Mesendoderm (in vitro differentiated cells): Measurements from ENCODE around the gene AGL.
"Not testable (repeated sequence)": the region's sequence is repeated elsewhere in the genome, so short reads cannot be mapped to it uniquely, and the experiment has no call there.

ENCODE experiments used
- DNase-seq: peaks from one replicate; pipeline ENCODE4 v3.0.0; 2013
- H2AK5ac ChIP-seq: 2 replicates; pipeline ENCODE4 v1.6.1; 2013; ENCODE audit warnings: low read length, inconsistent platforms
- H2BK120ac ChIP-seq: 2 replicates; pipeline ENCODE4 v1.6.1; 2013; ENCODE audit warnings: low read depth, mild to moderate bottlenecking, low read length, moderate library complexity, mixed read lengths
- H2BK15ac ChIP-seq: replicated peaks from 2 replicates; pipeline ENCODE4 v1.6.1; 2013; ENCODE audit warnings: low read depth, mild to moderate bottlenecking, moderate library complexity
- H2BK5ac ChIP-seq: 2 replicates; pipeline ENCODE4 v1.6.1; 2013; ENCODE audit warnings: low read length, inconsistent platforms
- H3K18ac ChIP-seq: 2 replicates; pipeline ENCODE4 v1.6.1; 2013; ENCODE audit warnings: mild to moderate bottlenecking, low read length, mixed read lengths
- H3K23ac ChIP-seq: one replicate; pipeline ENCODE4 v1.6.1; 2013; ENCODE audit warnings: low read length
- H3K27ac ChIP-seq: 2 replicates; pipeline ENCODE4 v1.5.1; 2013; ENCODE audit warnings: low read depth, mild to moderate bottlenecking, inconsistent platforms, low read length, moderate library complexity
- H3K27me3 ChIP-seq: 2 replicates; pipeline ENCODE4 v1.6.1; 2013; ENCODE audit warnings: low read length, control low read depth, mild to moderate bottlenecking, inconsistent platforms; ENCODE audit not compliant: insufficient read depth, poor library complexity
- H3K36me3 ChIP-seq: 2 replicates; pipeline ENCODE4 v1.6.1; 2013; ENCODE audit warnings: low read length, inconsistent platforms; ENCODE audit not compliant: control insufficient read depth, insufficient read depth
- H3K4ac ChIP-seq: one replicate; pipeline ENCODE4 v1.6.1; 2013; ENCODE audit warnings: low read depth, mild to moderate bottlenecking, low read length, moderate library complexity
- H3K4me1 ChIP-seq: 2 replicates; pipeline ENCODE4 v1.6.1; 2013; ENCODE audit warnings: low read depth, low read length, inconsistent platforms; ENCODE audit not compliant: control insufficient read depth
- H3K4me2 ChIP-seq: 2 replicates; pipeline ENCODE4 v1.6.1; 2013; ENCODE audit warnings: low read length
- H3K4me3 ChIP-seq: 2 replicates; pipeline ENCODE4 v1.5.1; 2013; ENCODE audit warnings: mild to moderate bottlenecking, low read length
- H3K56ac ChIP-seq: one replicate; pipeline ENCODE4 v1.6.1; 2013; ENCODE audit warnings: low read length
- H3K79me1 ChIP-seq: 2 replicates; pipeline ENCODE4 v1.6.1; 2013; ENCODE audit warnings: low read length, inconsistent platforms
- H3K79me2 ChIP-seq: 2 replicates; pipeline ENCODE4 v1.6.1; 2013; ENCODE audit warnings: mild to moderate bottlenecking, low read length; ENCODE audit not compliant: control insufficient read depth, insufficient read depth
- H3K9ac ChIP-seq: 2 replicates; pipeline ENCODE4 v1.6.1; 2013; ENCODE audit warnings: low read length, inconsistent platforms
- H4K5ac ChIP-seq: one replicate; pipeline ENCODE4 v1.6.1; 2013; ENCODE audit warnings: low read length
- H4K8ac ChIP-seq: one replicate; pipeline ENCODE4 v1.6.1; 2013; ENCODE audit warnings: low read depth, mild to moderate bottlenecking, control low read depth, low read length, moderate library complexity
- WGBS: extraction: QIAGEN DNeasy Blood & Tissue Kit; methylation state at CpG from one replicate; pipeline ENCODE4 v1.1.7; 2013; ENCODE audit warnings: low lambda C conversion rate, missing lambda C conversion rate; ENCODE audit not compliant: insufficient coverage; ENCODE audit errors: extremely low coverage; 5-methylcytosine and 5-hydroxymethylcytosine counted together

AGL gene

GRCh38 chr1:99886841-99887240 is 36.7 kb downstream of the AGL start:
- H3K4me1 ChIP-seq: no peaks in the 10 kb centered on the region
- no peak overlapping the region for H2BK15ac ChIP-seq
- no peak overlapping the region for H3K4me3 ChIP-seq
- H3K4ac ChIP-seq: no peak overlapping the region
- H2BK5ac ChIP-seq: no peak overlapping the region
- H3K9ac ChIP-seq: no peak overlapping the region
- H3K56ac ChIP-seq: no peak overlapping the region
- no peaks in the 10 kb centered on the region for H3K79me2 ChIP-seq
- no peaks in the 10 kb centered on the region for H3K27me3 ChIP-seq
- no peak overlapping the region for H2AK5ac ChIP-seq
- H2BK120ac ChIP-seq: no peak overlapping the region
- H3K79me1 ChIP-seq: no peaks in the 10 kb centered on the region
- no peak overlapping the region for H3K18ac ChIP-seq
- no peak overlapping the region for H3K23ac ChIP-seq
- H3K36me3 ChIP-seq: no peaks in the 10 kb centered on the region
- no peak for DNase-seq
- H4K5ac ChIP-seq: no peak overlapping the region
- no peak overlapping the region for H4K8ac ChIP-seq
- H3K4me2 ChIP-seq: no peak overlapping the region
- H3K27ac ChIP-seq: no peak overlapping the region

GRCh38 chr1:99887890-99888289 is 37.7 kb downstream of the AGL start:
- Histone ChIP-seq H3K36me3 (no peaks in the 10 kb centered on the region), H4K8ac (no peak overlapping the region), H3K4ac (no peak overlapping the region), H3K79me2 (no peaks in the 10 kb centered on the region), H3K79me1 (no peaks in the 10 kb centered on the region), H3K27ac (no peak overlapping the region), H3K4me2 (no peak overlapping the region), H3K23ac (no peak overlapping the region), H2BK120ac (no peak overlapping the region), H3K27me3 (no peaks in the 10 kb centered on the region), H3K18ac (no peak overlapping the region), H2BK15ac (no peak overlapping the region), H2AK5ac (no peak overlapping the region), H3K56ac (no peak overlapping the region), H3K4me1 (no peaks in the 10 kb centered on the region), H4K5ac (no peak overlapping the region), H3K4me3 (no peak overlapping the region), H2BK5ac (no peak overlapping the region), H3K9ac (no peak overlapping the region)
- peak; percentile 21 for DNase-seq
- no CpG with 5 or more reads among the region's 2 CpGs for WGBS

- Histone ChIP-seq H2BK5ac (no peak overlapping the region), H3K36me3 (no peaks in the 10 kb centered on the region), H3K56ac (no peak overlapping the region), H3K4me3 (no peak overlapping the region), H3K27me3 (no peaks in the 10 kb centered on the region), H2AK5ac (no peak overlapping the region), H4K8ac (no peak overlapping the region), H4K5ac (no peak overlapping the region), H3K79me1 (no peaks in the 10 kb centered on the region), H3K79me2 (no peaks in the 10 kb centered on the region), H3K4me2 (no peak overlapping the region), H3K4ac (no peak overlapping the region), H3K18ac (no peak overlapping the region), H3K27ac (no peak overlapping the region), H3K9ac (no peak overlapping the region), H2BK15ac (no peak overlapping the region), H2BK120ac (no peak overlapping the region), H3K23ac (no peak overlapping the region), H3K4me1 (no peaks in the 10 kb centered on the region)
- no peak for DNase-seq
- WGBS: no CpG with 5 or more reads among the region's 1 CpG
Observed at GRCh38 chr1:99891997-99892396, 41.8 kb downstream of the AGL start.

GRCh38 chr1:99903278-99903677 is 53.1 kb downstream of the AGL start:
- H3K79me1 ChIP-seq, H3K27ac ChIP-seq: not testable (repeated sequence)

GRCh38 chr1:99906535-99906934 is 56.4 kb downstream of the AGL start:
- Histone ChIP-seq H3K23ac (no peak overlapping the region), H4K5ac (no peak overlapping the region), H3K27ac (no peak overlapping the region), H3K9ac (no peak overlapping the region), H3K79me1 (no peaks in the 10 kb centered on the region), H3K4me1 (no peaks in the 10 kb centered on the region), H3K27me3 (no peaks in the 10 kb centered on the region), H2BK15ac (no peak overlapping the region), H4K8ac (no peak overlapping the region), H3K56ac (no peak overlapping the region), H3K4me2 (no peak overlapping the region), H2BK120ac (no peak overlapping the region), H2BK5ac (no peak overlapping the region), H3K18ac (no peak overlapping the region), H3K79me2 (no peaks in the 10 kb centered on the region), H3K36me3 (no peaks in the 10 kb centered on the region), H3K4me3 (no peak overlapping the region), H3K4ac (no peak overlapping the region), H2AK5ac (no peak overlapping the region)
- DNase-seq: no peak

More at GRCh38 chr1:99903278-99903677, 53.1 kb downstream of the AGL start:
- not testable (repeated sequence) for H2BK15ac ChIP-seq, H3K18ac ChIP-seq, H2BK5ac ChIP-seq, H3K4me1 ChIP-seq, H3K56ac ChIP-seq, H2BK120ac ChIP-seq, H2AK5ac ChIP-seq, H3K4ac ChIP-seq, H3K36me3 ChIP-seq, H3K23ac ChIP-seq, DNase-seq, H3K27me3 ChIP-seq, H3K79me2 ChIP-seq, H3K4me3 ChIP-seq, H3K4me2 ChIP-seq, H4K8ac ChIP-seq, H4K5ac ChIP-seq, H3K9ac ChIP-seq
- WGBS: no CpG with 5 or more reads among the region's 4 CpGs

- H3K79me1 ChIP-seq: no peaks in the 10 kb centered on the region
- no peaks in the 10 kb centered on the region for H3K36me3 ChIP-seq
- H4K8ac ChIP-seq: no peak overlapping the region
- H2BK15ac ChIP-seq: no peak overlapping the region
- no peaks in the 10 kb centered on the region for H3K79me2 ChIP-seq
- no peak overlapping the region for H2BK120ac ChIP-seq
- H2AK5ac ChIP-seq: no peak overlapping the region
- no peak overlapping the region for H4K5ac ChIP-seq
- DNase-seq: no peak
- H3K23ac ChIP-seq: no peak overlapping the region
- H3K4me1 ChIP-seq: no peaks in the 10 kb centered on the region
- H3K4me2 ChIP-seq: no peak overlapping the region
- no peaks in the 10 kb centered on the region for H3K27me3 ChIP-seq
- no peak overlapping the region for H2BK5ac ChIP-seq
- H3K27ac ChIP-seq: no peak overlapping the region
- no peak overlapping the region for H3K56ac ChIP-seq
- WGBS: no CpG with 5 or more reads among the region's 3 CpGs
- H3K4ac ChIP-seq: no peak overlapping the region
- no peak overlapping the region for H3K18ac ChIP-seq
- H3K9ac ChIP-seq: no peak overlapping the region
- H3K4me3 ChIP-seq: no peak overlapping the region
Observed at GRCh38 chr1:99917214-99917613, 67.1 kb downstream of the AGL start.
